Mesothelial cell of epicardium (in vitro differentiated cells): ENCODE measurements around the gene GON4L. TPM values are rescaled to one million over a fixed set of nuclear protein-coding genes. Genes with fewer than 3 reads are reported as not detected.
"Not testable (repeated sequence)": the region's sequence is repeated elsewhere in the genome, so short reads cannot be mapped to it uniquely, and the experiment has no call there.

ENCODE experiments used
- DNase-seq, 2 experiments: peaks; one replicate each; pipeline ENCODE4 v3.0.0; 2021; ENCODE audit warnings: low spot score in 2 of 2; ENCODE audit not compliant: unreplicated experiment in 2 of 2
- H3K27ac Mint-ChIP-seq: 2 replicates; pipeline ENCODE4 v1.8.0; 2021; ENCODE audit warnings: mixed read lengths
- H3K27me3 Mint-ChIP-seq: 2 replicates; pipeline ENCODE4 v1.8.0; 2021; ENCODE audit warnings: low read depth, mixed read lengths
- H3K36me3 Mint-ChIP-seq: 2 replicates; pipeline ENCODE4 v1.8.0; 2021; ENCODE audit warnings: mixed read lengths
- H3K4me1 Mint-ChIP-seq: 2 replicates; pipeline ENCODE4 v1.8.0; 2021; ENCODE audit warnings: mixed read lengths
- H3K4me3 Mint-ChIP-seq: 2 replicates; pipeline ENCODE4 v1.8.0; 2021; ENCODE audit warnings: mild to moderate bottlenecking, moderate library complexity, mixed read lengths
- H3K9me3 Mint-ChIP-seq: 2 replicates; pipeline ENCODE4 v1.8.0; 2021; ENCODE audit warnings: mixed read lengths
- CTCF ChIP-seq: fragments of 200-600 bp; sonication (generic); IDR thresholded peaks from one replicate; pipeline ENCODE4 v1.5.0; 2021; ENCODE audit warnings: antibody characterized with exemption; ENCODE audit not compliant: unreplicated experiment
- total RNA-seq: library from RNA; stranded (reverse); gene quantifications from 3 replicates; pipeline ENCODE4 v1.2.1, GENCODE V29; 2021

Gene GON4L
- total RNA-seq, 1 donor from 2014 or later, result 70.1 TPM

DNA sequence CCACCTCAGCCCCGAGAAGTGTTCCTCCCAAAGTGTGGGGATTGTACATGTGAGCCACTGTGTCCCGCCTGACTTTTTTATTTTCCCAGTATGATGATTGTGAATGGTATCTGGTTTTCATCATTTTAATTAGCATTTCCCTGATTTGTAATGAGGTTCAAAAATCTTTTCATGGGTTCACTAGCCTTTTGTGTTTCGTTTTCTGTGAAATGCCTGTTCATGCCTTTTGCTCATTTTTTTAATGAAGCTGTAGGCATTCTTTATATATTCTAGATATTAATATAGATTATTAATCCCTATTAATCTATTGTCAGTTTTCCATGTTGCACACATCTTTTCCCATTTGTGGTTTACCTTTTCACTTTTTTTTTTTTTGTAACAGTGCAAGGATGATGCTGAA is 147.6 kb downstream of the GON4L start:
- peaks cover 8% of the 10 kb centered on the region for H3K9me3 Mint-ChIP-seq
- H3K4me1 Mint-ChIP-seq, result no peaks in the 10 kb centered on the region
- no peaks in the 10 kb centered on the region for H3K27me3 Mint-ChIP-seq
- no peak overlapping the region for H3K4me3 Mint-ChIP-seq
- no peak for DNase-seq
- peaks cover 32% of the 10 kb centered on the region for H3K36me3 Mint-ChIP-seq
- TF ChIP-seq CTCF, result no peak
- H3K27ac Mint-ChIP-seq, result no peak overlapping the region

- no peak for DNase-seq
- Mint-ChIP-seq H3K27ac (no peak overlapping the region), H3K4me3 (no peak overlapping the region)
Measured at GRCh38 chr1:155706139-155706538, 150.9 kb downstream of the GON4L start.

DNA sequence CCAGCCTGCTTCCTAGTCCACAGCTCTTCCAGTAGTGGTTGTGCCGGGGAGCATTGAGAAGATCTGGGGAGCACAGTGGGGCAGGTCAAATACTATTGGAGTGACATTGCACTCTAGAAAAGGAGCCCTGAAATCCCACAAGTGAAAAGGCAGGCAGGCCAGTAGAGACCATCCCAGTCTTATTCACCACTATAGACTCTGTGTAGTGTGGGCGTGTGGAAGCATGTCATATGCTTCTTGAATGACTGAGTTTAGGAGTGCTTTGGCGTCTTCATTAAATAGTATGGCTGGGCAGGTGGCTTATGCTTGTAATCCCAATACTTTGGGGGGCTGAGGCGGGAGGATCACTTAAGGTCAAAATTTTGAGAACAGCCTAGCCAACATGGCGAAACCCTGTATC is 152.6 kb downstream of the GON4L start:
- H3K4me3 Mint-ChIP-seq, H3K27ac Mint-ChIP-seq, H3K4me1 Mint-ChIP-seq, H3K9me3 Mint-ChIP-seq, H3K27me3 Mint-ChIP-seq, DNase-seq: not testable (repeated sequence)
- peaks cover 14% of the 10 kb centered on the region for H3K36me3 Mint-ChIP-seq

More at GRCh38 chr1:155706139-155706538, 150.9 kb downstream of the GON4L start:
- no peak for TF ChIP-seq CTCF
- Mint-ChIP-seq H3K4me1 (no peaks in the 10 kb centered on the region), H3K9me3 (peaks cover 8% of the 10 kb centered on the region), H3K36me3 (peaks cover 19% of the 10 kb centered on the region), H3K27me3 (no peaks in the 10 kb centered on the region)

DNA sequence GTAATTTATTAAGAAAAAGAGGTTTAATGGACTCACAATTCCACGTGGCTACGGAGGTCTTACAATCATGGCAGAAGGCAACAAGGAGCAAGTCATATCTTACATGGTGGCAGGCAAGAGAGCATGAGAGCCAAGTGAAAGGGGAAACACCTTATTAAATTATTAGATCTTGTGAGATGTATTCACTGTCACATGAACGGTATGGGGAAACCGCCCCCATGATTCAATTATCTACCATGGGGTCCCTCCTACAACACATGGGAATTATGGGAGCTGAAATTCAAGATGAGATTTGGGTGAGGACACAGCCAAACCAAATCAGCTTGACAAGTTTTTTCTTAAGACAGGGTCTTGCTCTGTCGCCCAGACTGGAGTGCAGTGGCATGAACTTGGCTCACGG is 153.8 kb downstream of the GON4L start:
- peaks cover 14% of the 10 kb centered on the region for H3K36me3 Mint-ChIP-seq
- no peak overlapping the region for H3K27ac Mint-ChIP-seq
- H3K9me3 Mint-ChIP-seq, result peaks cover 14% of the 10 kb centered on the region
- H3K4me1 Mint-ChIP-seq, result peaks cover 9% of the 10 kb centered on the region
- DNase-seq, result no peak
- TF ChIP-seq CTCF, result no peak
- no peak overlapping the region for H3K4me3 Mint-ChIP-seq
- no peaks in the 10 kb centered on the region for H3K27me3 Mint-ChIP-seq

GRCh38 chr1:155701675-155702074 is 155.3 kb downstream of the GON4L start:
- H3K4me1 Mint-ChIP-seq, result peaks cover 12% of the 10 kb centered on the region
- not testable (repeated sequence) for H3K27ac Mint-ChIP-seq, H3K4me3 Mint-ChIP-seq, H3K27me3 Mint-ChIP-seq, DNase-seq
- H3K9me3 Mint-ChIP-seq, result peaks cover 21% of the 10 kb centered on the region
- H3K36me3 Mint-ChIP-seq, result peaks cover 22% of the 10 kb centered on the region

Other genes starting within 250 kb of the GON4L start
- gene MSTO1, start 247.0 kb downstream of the GON4L start, total RNA-seq, result 55.3 to 55.8 TPM (median 55.5 TPM) in 3 replicates
- gene YY1AP1, start 168.4 kb downstream of the GON4L start, total RNA-seq, result 55.8 to 58.1 TPM (median 56.2 TPM) in 3 replicates
- 106 to 113 TPM (median 109 TPM) in 3 replicates for gene DAP3, start 168.1 kb downstream of the GON4L start, total RNA-seq
- 0.20 to 0.51 TPM (median 0.45 TPM) in 3 replicates for gene SYT11, start 2.4 kb upstream of the GON4L start, total RNA-seq
- 34.3 to 37.0 TPM (median 35.5 TPM) in 3 replicates for gene RIT1, start 54.1 kb upstream of the GON4L start, total RNA-seq
- gene KHDC4, start 77.2 kb upstream of the GON4L start, total RNA-seq, result 70.1 to 74.1 TPM (median 73.2 TPM) in 3 replicates
- gene RXFP4, start 84.4 kb upstream of the GON4L start, total RNA-seq, result not detected in 3 replicates
- gene ARHGEF2, start 121.3 kb upstream of the GON4L start, total RNA-seq, result 103 to 111 TPM (median 110 TPM) in 3 replicates
- gene SSR2, start 163.7 kb upstream of the GON4L start, total RNA-seq, result 282 to 298 TPM (median 297 TPM) in 3 replicates
- 61.2 to 66.7 TPM (median 61.9 TPM) in 3 replicates for gene UBQLN4, start 196.6 kb upstream of the GON4L start, total RNA-seq
- gene LAMTOR2, start 197.6 kb upstream of the GON4L start, total RNA-seq, result 39.2 to 43.4 TPM (median 39.5 TPM) in 3 replicates
- gene RAB25, start 203.9 kb upstream of the GON4L start, total RNA-seq, result 51.1 to 52.6 TPM (median 51.2 TPM) in 3 replicates
- gene MEX3A, start 225.3 kb upstream of the GON4L start, total RNA-seq, result 107 to 112 TPM (median 112 TPM) in 3 replicates